Hypothalamus (tissue), 51 donors: ENCODE measurements around the gene SLC22A12.

ENCODE experiments used
- DNase-seq, 51 donors: peaks; one replicate each; lab custom pipeline; 2025; lab: John Stamatoyannopoulos, UW

The SLC22A12 gene

DNA sequence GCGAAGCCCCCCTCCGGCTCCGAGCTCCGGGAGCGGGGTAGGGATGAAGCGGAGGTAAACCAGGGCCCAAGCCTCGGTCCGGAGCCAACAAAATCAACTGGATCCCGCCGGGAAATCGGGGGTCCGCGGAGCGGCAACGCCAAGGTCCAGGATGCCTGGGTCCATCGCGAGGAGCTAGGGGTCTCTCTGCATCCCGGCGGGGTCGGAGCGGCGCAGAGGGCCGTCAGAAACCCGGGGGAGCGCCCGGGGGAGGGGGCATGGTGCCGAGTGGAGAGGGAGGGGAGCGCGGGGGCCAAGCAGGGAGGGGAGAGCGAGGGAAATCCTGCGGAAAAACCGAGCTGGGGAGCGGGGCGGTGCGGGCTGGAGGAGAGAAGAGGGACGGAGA, 51.8 kb downstream of the SLC22A12 start:
- DNase-seq = peak in 1 of 51 donors; percentile 52

DNA sequence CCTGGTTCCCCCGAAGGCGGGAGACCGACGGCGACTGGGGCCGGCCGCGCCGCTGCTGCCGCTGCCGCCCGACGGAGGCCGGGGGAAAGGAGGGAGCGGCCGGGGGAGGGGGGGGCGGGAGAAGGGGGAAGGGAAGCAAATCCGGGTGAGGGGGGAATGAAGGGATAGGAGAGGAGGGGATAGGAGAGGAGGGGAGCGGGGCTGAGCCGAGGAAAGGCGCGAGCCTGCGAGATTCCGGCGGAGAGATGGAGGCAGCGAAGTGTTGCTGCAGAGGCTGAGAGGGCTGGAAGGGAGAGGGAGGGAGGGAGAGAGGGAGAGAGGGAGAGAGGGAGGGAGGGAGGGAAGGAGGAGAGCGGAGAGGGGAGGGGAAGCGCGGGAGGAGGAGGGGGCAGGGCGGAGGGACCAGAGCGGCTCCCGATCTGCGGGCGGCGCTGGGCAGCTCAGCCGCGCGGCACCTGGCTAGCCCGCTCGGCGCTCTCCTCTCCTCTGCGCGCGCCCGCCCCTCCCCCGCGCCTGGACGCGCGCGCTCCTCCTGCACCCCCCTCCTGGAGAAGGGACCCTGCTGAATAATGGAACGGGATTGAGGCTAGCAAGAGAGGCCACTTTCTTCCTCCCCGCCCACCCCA, 52.3 kb downstream of the SLC22A12 start:
- peak in 33 of 51 donors; percentile 20 to 75 (median 53) for DNase-seq

DNA sequence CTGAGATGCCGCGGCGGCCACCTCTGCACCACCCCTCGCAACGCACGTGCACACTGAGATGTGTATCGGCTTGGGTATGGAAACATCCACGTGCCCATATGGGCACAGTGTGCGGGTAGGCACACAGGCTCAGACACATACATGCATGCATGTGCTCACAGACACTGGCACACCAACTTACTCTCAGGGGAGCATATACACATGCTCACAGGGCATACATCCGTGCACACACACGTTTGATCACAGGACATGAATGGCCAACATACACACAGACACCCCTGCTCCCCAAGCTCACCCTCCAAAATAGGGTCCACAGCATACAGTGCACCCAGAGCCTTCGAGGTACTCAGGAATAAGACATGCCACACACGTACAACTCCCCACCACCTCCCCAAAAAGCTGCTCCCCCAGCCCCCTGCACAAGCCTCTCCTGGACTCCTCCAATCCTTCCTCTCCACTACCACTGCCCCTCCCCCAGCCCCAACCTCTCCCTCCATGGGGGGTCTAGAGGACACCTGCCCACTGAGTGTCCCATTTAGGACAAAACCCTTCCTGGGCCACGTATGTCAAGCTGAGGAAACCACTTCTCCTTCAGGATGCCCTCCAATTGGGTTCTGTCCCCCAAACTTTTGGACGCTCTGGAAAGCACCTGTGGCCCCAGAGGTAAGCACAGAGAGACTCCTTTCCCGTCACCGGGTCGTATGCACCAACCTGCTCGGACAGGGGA, 53.1 kb downstream of the SLC22A12 start:
- DNase-seq = no peak

DNA sequence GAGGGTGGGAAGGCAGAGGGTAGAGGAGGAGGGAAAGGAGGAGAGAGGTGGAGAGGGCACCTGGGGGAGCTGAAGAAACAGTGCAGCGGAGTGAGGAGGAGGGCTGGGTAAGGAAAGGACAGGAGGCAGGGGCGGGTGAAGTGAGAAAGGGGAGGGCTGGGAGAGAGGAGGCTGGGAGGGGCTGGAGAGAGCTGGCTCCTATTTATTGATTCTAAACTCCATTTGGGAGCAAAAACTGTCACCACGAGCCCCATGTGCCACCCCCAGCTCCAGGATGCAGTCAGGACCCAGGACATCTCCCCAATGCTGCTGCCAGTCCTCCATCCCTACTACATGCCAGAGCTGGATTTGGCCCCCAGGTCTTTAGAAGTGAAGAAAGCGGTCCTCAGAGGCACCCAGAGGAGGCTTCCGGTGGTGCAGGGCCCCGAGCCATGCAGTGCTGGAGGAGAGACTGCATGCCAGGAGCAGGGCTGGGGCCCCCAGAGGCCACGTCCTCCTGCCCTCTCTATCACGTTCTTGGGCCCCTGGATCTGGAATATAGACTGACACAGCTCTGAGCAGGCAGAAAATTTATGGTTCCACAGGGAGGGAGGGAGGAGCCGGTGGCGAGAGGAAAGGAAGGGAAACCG, 53.7 kb downstream of the SLC22A12 start:
- DNase-seq = peak in 2 of 51 donors; percentile 12 to 17

DNA sequence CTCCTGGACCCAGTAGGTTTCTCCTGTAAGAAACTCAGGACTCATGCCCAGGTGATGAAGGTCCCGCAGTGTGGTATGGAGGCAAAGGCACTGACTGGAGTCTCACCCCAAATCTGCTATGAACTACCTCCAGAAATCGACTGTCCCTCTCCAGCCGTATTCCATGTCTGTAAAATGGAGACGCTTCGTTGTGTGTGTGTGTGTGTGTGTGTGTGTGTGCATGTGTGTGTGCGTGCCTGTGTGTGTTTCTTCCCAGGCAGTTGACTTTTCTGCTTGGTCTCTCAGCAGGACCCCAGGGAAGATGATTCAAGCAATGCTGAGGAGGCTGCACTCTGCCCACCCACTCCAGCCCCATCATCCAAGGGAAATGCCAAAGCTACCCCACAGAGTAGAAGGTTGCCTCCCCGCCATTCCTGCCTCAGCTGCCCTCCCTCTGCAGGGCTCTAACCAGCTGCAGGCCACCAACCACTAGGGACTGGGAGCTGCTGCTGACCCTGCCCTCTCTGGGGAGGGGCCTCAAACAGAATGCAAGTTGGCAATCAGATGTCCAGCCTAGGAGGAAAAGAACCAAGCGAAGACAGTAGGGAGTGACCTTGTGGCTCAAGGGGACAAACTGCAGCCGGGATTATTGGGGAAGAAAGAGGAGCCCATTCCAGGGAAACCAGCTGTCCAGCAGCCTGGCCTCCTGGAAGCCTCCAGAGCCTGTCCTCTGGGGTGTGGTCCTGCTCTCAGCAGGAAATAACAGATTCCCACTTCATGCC, 56.2 kb downstream of the SLC22A12 start:
- DNase-seq = no peak

DNA sequence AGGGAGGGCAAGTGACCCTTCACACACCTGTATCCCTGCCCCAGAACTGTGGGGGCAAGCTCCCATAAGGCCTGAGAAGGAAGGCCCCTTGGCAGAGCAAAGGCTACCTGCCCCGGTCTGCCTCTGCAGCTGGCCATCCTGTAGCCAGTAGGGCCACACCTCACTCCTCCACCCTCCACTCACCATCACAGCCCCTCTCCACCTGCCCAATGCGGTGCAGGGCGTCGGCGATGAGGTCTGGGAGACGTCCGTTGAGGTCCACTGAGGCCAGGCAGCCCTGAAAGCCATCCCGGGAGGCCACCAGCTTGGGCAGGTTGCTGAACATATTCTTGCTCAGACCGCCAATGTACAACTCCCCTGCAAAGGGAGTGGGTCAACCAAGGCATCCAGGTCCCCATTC, 57.5 kb downstream of the SLC22A12 start:
- no peak for DNase-seq

DNA sequence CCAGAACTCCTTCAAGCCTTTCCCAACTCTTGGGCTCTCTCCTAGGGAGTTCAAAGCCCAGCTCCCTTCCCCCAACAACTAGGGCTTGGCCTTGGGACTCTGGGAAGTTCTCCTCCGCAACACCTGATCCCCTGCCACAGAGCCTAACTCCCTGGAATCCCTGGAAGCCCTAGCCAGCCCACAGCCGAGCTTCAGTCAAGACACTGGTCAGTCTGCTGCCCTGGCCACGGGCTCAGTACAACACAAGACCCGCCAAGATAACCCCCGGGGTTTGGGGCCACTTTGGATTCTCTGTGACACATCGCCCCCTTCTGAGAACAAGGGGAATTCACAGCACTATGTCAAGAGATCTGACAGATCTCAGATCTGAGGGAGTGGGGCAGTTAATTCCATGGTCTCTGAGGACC, 58.3 kb downstream of the SLC22A12 start:
- DNase-seq = no peak

DNA sequence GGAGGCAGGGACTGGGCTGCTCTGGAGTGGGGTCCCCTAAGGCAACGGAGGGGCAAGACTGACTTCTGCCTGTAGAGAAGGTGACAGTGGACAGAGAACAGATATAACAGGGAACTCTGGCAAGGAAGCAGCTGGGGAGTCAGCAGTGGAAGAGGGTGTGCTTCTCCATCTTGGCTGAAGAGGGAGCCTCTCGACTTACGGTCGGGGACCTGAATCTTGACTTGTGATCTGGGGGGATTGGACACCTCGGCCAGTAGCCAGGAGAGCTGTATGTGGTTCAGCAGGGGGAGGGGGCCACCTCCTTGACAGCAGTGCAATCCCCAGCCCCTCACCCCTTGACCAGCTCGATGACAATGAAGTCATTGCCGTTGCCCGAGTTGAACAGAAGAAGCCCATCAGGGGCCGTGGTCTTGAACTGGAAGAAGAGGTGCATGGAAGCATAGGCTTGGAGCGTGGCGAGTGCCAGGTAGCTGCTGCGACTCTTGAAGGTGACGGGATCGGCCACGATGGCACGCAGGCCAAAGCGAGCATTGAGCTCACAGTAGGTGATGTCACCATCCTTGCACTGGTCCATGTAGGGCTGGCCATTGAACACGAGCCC, 60.0 kb downstream of the SLC22A12 start:
- DNase-seq = peak in 10 of 51 donors; percentile 17 to 38 (median 26)
